Measurements from ENCODE around the gene CEP170B.
"Not testable (repeated sequence)": the region's sequence is repeated elsewhere in the genome, so short reads cannot be mapped to it uniquely, and the experiment has no call there.

Gene CEP170B

DNA sequence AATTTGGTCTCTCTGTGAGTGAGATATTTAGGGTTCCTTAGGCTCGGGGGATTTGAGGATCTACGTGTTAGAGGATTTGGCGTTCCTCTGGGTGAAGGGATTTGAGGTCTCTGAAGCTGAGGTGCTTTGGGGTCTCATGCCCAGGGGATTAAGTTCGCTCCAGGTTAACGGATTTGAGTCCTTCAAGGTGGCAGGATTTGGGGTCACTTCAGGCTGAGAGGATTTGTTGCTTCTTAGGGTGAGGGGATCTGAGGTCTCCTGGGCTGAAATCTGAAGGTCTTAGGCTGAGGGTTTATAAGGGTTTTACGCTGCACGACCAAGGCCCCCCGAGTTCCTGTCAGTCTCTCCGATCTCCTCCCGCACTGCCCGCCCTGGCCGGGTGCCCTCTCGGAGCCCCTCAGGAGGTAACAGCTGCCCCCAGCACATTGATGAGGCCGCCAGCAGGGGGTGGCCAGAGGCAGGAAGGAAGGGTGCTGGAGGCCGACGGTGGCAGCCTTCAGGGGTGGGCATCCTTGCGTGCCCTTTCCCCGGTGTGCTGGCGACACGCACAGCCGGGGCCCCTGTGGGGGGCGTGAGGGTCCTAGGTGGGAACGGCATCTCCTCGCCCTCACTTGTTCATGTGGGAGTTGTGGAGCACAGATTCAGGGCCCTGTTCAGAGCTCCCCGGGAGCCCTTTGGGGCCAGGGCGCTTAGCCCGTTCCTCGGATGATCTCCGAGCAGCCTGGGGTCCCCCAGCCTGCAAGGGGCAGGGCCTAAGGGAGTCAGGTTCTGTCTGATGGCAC lies 14.3 kb downstream of the CEP170B start:
- no peak for DNase-seq (ENCODE audit: low read depth in 3 of 3)

DNA sequence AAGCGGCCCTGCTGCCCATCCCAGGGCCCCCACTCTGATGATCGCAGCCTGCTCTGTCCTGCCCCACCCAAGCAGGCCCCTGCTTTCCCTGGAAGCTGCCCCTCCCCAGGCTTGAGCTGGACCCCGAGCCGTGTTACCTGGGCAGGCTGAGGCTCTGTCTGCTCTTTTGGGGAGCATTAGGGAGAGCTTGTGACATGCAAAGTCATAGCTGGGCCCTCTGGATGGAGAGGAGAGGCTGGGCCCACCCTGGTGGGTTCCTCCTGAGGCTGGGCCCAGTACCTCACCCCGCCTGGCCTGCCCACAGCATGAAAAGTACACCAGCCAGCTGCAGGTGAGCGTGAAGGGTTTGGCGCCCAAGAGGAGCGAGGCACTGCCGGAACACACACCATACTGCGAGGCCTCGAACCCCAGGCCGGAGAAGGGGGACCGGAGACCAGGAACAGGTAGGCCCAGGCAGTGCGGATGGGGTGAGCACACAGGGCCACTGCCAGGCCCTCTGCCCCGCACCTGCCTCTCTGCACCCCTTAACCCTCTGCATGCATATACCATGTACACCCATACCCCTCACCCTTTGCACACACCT lies 15.0 kb downstream of the CEP170B start:
- DNase-seq (ENCODE audit: low read depth in 3 of 3): no peak

- no peak for DNase-seq (ENCODE audit: low read depth in 3 of 3)
Measured at GRCh38 chr14:104880584-104881210, 15.6 kb downstream of the CEP170B start.

- no peak for DNase-seq (ENCODE audit: low read depth in 3 of 3)
Measured at GRCh38 chr14:104881369-104881979, 16.4 kb downstream of the CEP170B start.

GRCh38 chr14:104882325-104882973 lies 17.4 kb downstream of the CEP170B start:
- no peak for DNase-seq (ENCODE audit: low read depth in 3 of 3)

- DNase-seq (ENCODE audit: low read depth in 3 of 3): no peak
Measured at GRCh38 chr14:104882991-104883660, 18.1 kb downstream of the CEP170B start.

GRCh38 chr14:104883681-104884361 lies 18.8 kb downstream of the CEP170B start:
- no peak for DNase-seq (ENCODE audit: low read depth in 3 of 3)

GRCh38 chr14:104884381-104884780 lies 19.3 kb downstream of the CEP170B start:
- not testable (repeated sequence) for DNase-seq (ENCODE audit: low read depth in 3 of 3)

- DNase-seq (ENCODE audit: low read depth in 3 of 3): no peak
Measured at GRCh38 chr14:104885031-104885972, 20.2 kb downstream of the CEP170B start.

- DNase-seq (ENCODE audit: low read depth in 3 of 3): no peak
Measured at GRCh38 chr14:104885973-104886689, 21.1 kb downstream of the CEP170B start.

DNA sequence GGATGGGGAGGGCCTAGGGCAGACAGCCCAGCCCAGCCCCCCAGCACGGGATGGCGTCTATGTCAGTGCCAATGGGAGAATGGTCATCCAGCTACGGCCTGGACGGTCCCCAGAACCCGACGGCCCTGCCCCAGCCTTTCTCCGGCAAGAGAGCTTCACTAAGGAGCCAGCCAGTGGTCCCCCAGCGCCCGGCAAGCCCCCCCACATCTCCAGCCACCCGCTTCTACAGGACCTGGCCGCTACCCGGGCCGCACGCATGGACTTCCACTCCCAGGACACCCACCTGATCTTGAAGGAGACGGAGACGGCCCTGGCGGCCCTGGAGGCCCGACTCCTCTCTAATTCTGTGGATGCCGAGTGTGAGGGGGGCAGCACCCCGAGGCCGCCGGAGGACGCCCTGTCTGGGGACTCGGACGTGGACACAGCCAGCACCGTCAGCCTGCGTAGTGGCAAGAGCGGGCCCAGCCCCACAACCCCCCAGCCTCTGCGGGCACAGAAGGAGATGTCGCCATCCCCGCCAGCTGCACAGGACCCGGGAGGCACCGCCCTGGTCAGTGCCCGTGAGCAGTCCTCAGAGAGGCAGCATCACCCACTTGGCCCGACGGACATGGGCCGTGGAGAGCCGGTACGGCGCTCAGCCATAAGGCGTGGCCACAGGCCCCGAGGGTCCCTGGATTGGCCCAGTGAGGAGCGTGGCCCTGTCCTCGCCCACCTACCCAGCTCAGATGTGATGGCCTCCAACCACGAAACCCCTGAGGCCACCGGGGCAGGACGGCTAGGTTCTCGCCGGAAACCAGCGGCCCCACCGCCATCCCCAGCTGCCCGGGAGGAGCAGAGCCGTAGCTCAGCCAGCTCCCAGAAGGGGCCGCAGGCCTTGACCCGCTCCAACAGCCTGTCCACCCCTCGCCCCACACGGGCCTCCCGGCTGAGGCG lies 21.9 kb downstream of the CEP170B start:
- no peak for DNase-seq (ENCODE audit: low read depth in 3 of 3)

GRCh38 chr14:104887623-104888488 lies 22.8 kb downstream of the CEP170B start:
- no peak for DNase-seq (ENCODE audit: low read depth in 3 of 3)

DNA sequence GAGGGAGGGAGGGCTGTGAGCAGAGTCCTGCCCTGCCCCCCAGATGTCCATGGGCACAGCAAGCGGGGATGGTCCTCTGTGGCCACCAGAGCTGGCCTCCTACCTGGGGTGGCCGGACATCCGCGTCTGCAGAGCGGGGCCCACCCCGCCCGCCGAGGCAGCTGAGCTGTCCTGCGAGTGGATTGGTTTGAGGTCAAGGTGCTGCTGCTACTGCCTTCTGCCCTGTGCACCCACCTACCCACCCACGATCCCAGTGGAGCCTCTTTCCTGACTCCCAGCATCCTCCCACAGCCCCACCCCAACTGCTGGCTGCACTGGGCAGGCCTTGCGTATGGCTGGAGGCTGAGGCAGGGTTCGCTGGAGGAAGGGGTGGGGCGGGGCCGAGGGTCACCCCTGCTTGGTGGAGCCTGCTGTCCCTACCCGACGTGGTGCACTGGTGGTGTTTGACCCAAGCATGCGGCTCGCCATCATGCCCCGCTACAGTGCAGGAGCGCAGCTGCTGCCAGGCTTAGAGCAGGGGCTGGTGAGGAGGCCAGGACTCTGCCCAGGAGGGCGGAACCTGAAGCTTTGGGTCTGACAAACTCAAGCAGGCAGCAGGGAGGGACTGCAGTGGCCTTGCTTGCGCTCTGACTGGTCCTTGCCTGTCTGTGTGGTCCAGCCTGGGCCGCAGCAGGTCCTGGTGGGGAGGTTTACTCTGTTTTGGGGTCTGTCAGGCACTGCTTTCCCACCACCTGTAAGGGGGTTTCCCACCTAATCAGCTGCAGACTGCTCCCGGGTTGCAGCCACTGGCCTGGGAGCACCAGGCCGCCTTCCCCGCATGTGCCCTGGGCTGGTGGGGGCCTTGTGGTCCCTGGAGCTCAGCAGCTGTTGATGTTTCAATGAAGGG lies 23.7 kb downstream of the CEP170B start:
- DNase-seq (ENCODE audit: low read depth in 3 of 3): no peak

DNA sequence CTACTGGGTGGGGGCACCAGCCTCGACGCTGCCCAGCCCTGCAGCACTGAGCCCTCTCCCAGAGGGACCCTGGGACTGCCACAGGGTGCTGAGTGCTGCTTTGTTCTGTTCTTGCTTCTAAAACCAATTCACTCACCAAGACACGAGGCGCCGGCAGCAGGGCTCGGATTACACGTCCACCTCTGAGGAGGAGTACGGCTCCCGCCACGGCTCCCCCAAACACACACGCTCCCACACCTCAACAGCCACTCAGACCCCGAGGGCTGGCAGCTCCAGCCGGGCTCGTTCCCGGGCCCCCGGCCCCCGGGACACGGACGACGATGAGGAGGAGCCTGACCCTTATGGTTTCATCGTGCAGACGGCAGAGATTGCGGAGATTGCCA lies 24.3 kb downstream of the CEP170B start:
- no peak for DNase-seq (ENCODE audit: low read depth in 3 of 3)

DNA sequence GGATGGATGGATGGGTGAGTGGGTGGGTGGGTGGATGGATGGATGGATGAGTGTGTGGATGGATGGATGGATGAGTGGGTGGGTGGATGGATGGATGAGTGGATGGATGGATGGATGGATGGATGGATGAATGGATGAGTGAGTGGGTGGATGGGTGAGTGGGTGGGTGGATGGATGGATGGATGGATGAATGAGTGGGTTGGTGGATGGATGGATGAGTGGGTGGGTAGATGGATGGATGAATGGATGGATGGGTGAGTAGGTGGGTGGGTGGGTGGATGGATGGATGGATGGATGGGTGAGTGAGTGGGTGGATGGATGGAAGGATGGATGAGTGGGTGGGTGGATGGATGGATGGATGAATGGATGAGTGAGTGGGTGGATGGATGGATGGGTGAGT lies 25.2 kb downstream of the CEP170B start:
- DNase-seq (ENCODE audit: low read depth in 3 of 3): not testable (repeated sequence)

DNA sequence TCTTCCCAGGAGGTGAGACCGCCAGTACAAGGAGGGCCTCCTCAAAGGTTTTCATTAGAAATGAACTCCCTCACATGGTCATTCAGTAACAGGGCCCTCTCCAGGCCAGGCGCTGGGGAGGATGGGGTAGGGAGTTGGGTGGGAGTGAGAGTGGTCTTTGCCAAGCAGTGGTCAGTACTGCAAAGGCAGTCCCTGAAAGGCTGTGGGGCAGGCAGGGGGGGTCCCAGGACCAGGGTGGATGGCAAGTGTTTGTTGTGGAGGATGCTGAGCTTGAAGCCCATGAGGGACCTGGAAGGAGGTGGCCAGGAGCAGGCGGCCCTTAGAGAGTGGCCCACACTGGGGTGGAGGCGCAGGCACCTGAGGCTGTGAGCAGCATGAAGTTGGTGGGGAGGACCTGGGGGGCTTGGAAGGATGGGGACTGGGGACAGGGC lies 26.1 kb downstream of the CEP170B start:
- no peak for DNase-seq (ENCODE audit: low read depth in 3 of 3)

Data from stimulated activated CD4-positive, alpha-beta T cell treated with anti-CD3 and anti-CD28 coated beads, TNF-alpha, amount 100 ng/mL, for 4 hours (primary cell).